Activated CD4-positive, alpha-beta T cell treated with anti-CD3 and anti-CD28 coated beads for 36 hours (primary cell): Measurements from ENCODE around the gene PRKCE. TPM values are rescaled to one million over a fixed set of nuclear protein-coding genes. Genes with fewer than 3 reads are reported as not detected.

ENCODE experiments used
- ATAC-seq: fragments of 200-7000 bp; cut with Tn5 transposase; one replicate; pipeline ENCODE4 v1.10.0; 2021; ENCODE audit warnings: mild to moderate bottlenecking, moderate library complexity
- CTCF ChIA-PET: fragments of 350-600 bp; sonication (Branson Sonifier 250); formaldehyde crosslinking; loops from one replicate; lab custom pipeline; 2021; ENCODE audit warnings: antibody characterized with exemption; lab: Charles Lee
- POLR2A ChIA-PET: fragments of 350-600 bp; sonication (Branson Sonifier 250); formaldehyde crosslinking; loops from one replicate; lab custom pipeline; 2021; ENCODE audit warnings: antibody characterized with exemption, inconsistent platforms; lab: Charles Lee
- DNase-seq: peaks from one replicate; pipeline ENCODE4 v3.0.0-alpha.2; 2020
- H3K27ac Mint-ChIP-seq: one replicate; pipeline ENCODE4 v1.8.0; 2021; ENCODE audit warnings: mixed read lengths
- H3K27me3 Mint-ChIP-seq: one replicate; pipeline ENCODE4 v1.8.0; 2021; ENCODE audit warnings: mixed read lengths
- H3K36me3 Mint-ChIP-seq: one replicate; pipeline ENCODE4 v1.8.0; 2021; ENCODE audit warnings: low read depth, mixed read lengths
- H3K4me1 Mint-ChIP-seq: one replicate; pipeline ENCODE4 v1.8.0; 2021; ENCODE audit warnings: mixed read lengths
- H3K4me3 Mint-ChIP-seq: one replicate; pipeline ENCODE4 v1.8.0; 2021; ENCODE audit warnings: mild to moderate bottlenecking, moderate library complexity, mixed read lengths
- H3K9me3 Mint-ChIP-seq: one replicate; pipeline ENCODE4 v1.8.0; 2021; ENCODE audit warnings: low read depth, mixed read lengths
- intact Hi-C, 2 experiments: fragments of 100-400 bp; cut with DNase I in 1 of 2; cut with micrococcal nuclease in 1 of 2; formaldehyde crosslinking; loops; one replicate each; pipeline versions ENCODE4 v1.14.2 to v1.15.1; 2022 to 2024; cut with DNase I, micrococcal nuclease
- total RNA-seq, 2 experiments: library from RNA; stranded (reverse); gene quantifications; one replicate each; pipeline ENCODE4 v1.2.3, GENCODE V29; 2021

Gene PRKCE
- total RNA-seq, 2 experiments from 2014 or later: 9.0 to 13.2 TPM

- intact Hi-C loops: no loop called here
- no peak for ATAC-seq
- no peaks in the 10 kb centered on the region for H3K27me3 Mint-ChIP-seq
- H3K27ac Mint-ChIP-seq: no peak overlapping the region
- CTCF ChIA-PET: interaction anchor here (0.6 to 0.7 kb wide), 2 partner anchors 172 to 240 kb away, joined by 3 read pairs; no protein-coding TSS in a partner anchor
- POLR2A ChIA-PET: no interaction called here
- H3K4me1 Mint-ChIP-seq: no peaks in the 10 kb centered on the region
- no peaks in the 10 kb centered on the region for H3K36me3 Mint-ChIP-seq
- no peak overlapping the region for H3K4me3 Mint-ChIP-seq
- DNase-seq: no peak
- no peaks in the 10 kb centered on the region for H3K9me3 Mint-ChIP-seq
Observed at GRCh38 chr2:45950606-45951005, 299.1 kb downstream of the PRKCE start.

GRCh38 chr2:45951025-45951727 is 299.7 kb downstream of the PRKCE start:
- Mint-ChIP-seq H3K27me3 (no peaks in the 10 kb centered on the region), H3K36me3 (no peaks in the 10 kb centered on the region), H3K9me3 (no peaks in the 10 kb centered on the region), H3K4me3 (no peak overlapping the region), H3K4me1 (no peaks in the 10 kb centered on the region), H3K27ac (no peak overlapping the region)
- intact Hi-C loops: no loop called here
- ChIA-PET CTCF (interaction anchor here (0.6 to 0.7 kb wide), 2 partner anchors 172 to 240 kb away, joined by 3 read pairs; no protein-coding TSS in a partner anchor), POLR2A (no interaction called here)
- DNase-seq: no peak
- peak; percentile 26 for ATAC-seq

GRCh38 chr2:45952591-45952990 is 301.1 kb downstream of the PRKCE start:
- ChIA-PET CTCF (no interaction called here), POLR2A (no interaction called here)
- intact Hi-C loops: no loop called here
- no peaks in the 10 kb centered on the region for H3K4me1 Mint-ChIP-seq
- ATAC-seq: no peak
- H3K9me3 Mint-ChIP-seq: no peaks in the 10 kb centered on the region
- no peaks in the 10 kb centered on the region for H3K27me3 Mint-ChIP-seq
- no peaks in the 10 kb centered on the region for H3K36me3 Mint-ChIP-seq
- no peak for DNase-seq
- no peak overlapping the region for H3K4me3 Mint-ChIP-seq
- H3K27ac Mint-ChIP-seq: no peak overlapping the region

GRCh38 chr2:45953376-45954027 is 302.0 kb downstream of the PRKCE start:
- H3K27me3 Mint-ChIP-seq: no peaks in the 10 kb centered on the region
- no peak overlapping the region for H3K4me3 Mint-ChIP-seq
- intact Hi-C loops: no loop called here
- H3K27ac Mint-ChIP-seq: no peak overlapping the region
- no peaks in the 10 kb centered on the region for H3K9me3 Mint-ChIP-seq
- DNase-seq (no peak), ATAC-seq (no peak)
- H3K36me3 Mint-ChIP-seq: no peaks in the 10 kb centered on the region
- POLR2A ChIA-PET: interaction anchor here (0.6 kb wide), 1 partner anchor 250 kb away, joined by 7 read pairs; no protein-coding TSS in a partner anchor
- CTCF ChIA-PET: no interaction called here
- H3K4me1 Mint-ChIP-seq: no peaks in the 10 kb centered on the region

- Mint-ChIP-seq H3K4me3 (no peak overlapping the region), H3K36me3 (no peaks in the 10 kb centered on the region), H3K9me3 (no peaks in the 10 kb centered on the region), H3K27me3 (no peaks in the 10 kb centered on the region), H3K4me1 (no peaks in the 10 kb centered on the region), H3K27ac (no peak overlapping the region)
- ChIA-PET POLR2A (interaction anchor here (0.6 kb wide), 1 partner anchor 249 kb away, joined by 7 read pairs; no protein-coding TSS in a partner anchor), CTCF (no interaction called here)
- intact Hi-C loops: no loop called here
- ATAC-seq (no peak), DNase-seq (no peak)
Observed at GRCh38 chr2:45954233-45954850, 302.9 kb downstream of the PRKCE start.

- H3K4me3 Mint-ChIP-seq: no peak overlapping the region
- H3K9me3 Mint-ChIP-seq: no peaks in the 10 kb centered on the region
- ATAC-seq (no peak), DNase-seq (no peak)
- ChIA-PET POLR2A (no interaction called here), CTCF (interaction anchor here (0.7 kb wide), 1 partner anchor 211 kb away, joined by 3 read pairs; no protein-coding TSS in a partner anchor)
- intact Hi-C loops: no loop called here
- H3K27ac Mint-ChIP-seq: no peak overlapping the region
- no peaks in the 10 kb centered on the region for H3K27me3 Mint-ChIP-seq
- no peaks in the 10 kb centered on the region for H3K4me1 Mint-ChIP-seq
- H3K36me3 Mint-ChIP-seq: no peaks in the 10 kb centered on the region
Observed at GRCh38 chr2:45957533-45958227, 306.2 kb downstream of the PRKCE start.

- CTCF ChIA-PET: no interaction called here
- no peak overlapping the region for H3K4me3 Mint-ChIP-seq
Observed at GRCh38 chr2:45960057-45960863, 308.8 kb downstream of the PRKCE start.

GRCh38 chr2:45962177-45962921 is 310.9 kb downstream of the PRKCE start:
- ChIA-PET CTCF (no interaction called here), POLR2A (no interaction called here)
- Mint-ChIP-seq H3K9me3 (no peaks in the 10 kb centered on the region), H3K4me3 (no peak overlapping the region), H3K27me3 (no peaks in the 10 kb centered on the region), H3K36me3 (no peaks in the 10 kb centered on the region), H3K27ac (no peak overlapping the region), H3K4me1 (peaks cover 14% of the 10 kb centered on the region)
- ATAC-seq (no peak), DNase-seq (no peak)
- intact Hi-C loops: no loop called here

More at GRCh38 chr2:45960057-45960863, 308.8 kb downstream of the PRKCE start:
- POLR2A ChIA-PET: no interaction called here
- H3K27me3 Mint-ChIP-seq: no peaks in the 10 kb centered on the region
- intact Hi-C loops: no loop called here
- ATAC-seq: no peak
- H3K27ac Mint-ChIP-seq: no peak overlapping the region
- no peaks in the 10 kb centered on the region for H3K36me3 Mint-ChIP-seq
- DNase-seq: no peak
- H3K4me1 Mint-ChIP-seq: peaks cover 14% of the 10 kb centered on the region
- H3K9me3 Mint-ChIP-seq: no peaks in the 10 kb centered on the region

GRCh38 chr2:45963816-45964215 is 312.3 kb downstream of the PRKCE start:
- peaks cover 14% of the 10 kb centered on the region for H3K4me1 Mint-ChIP-seq
- no peak overlapping the region for H3K4me3 Mint-ChIP-seq
- DNase-seq: no peak
- no peak for ATAC-seq
- H3K9me3 Mint-ChIP-seq: no peaks in the 10 kb centered on the region
- no peak overlapping the region for H3K27ac Mint-ChIP-seq
- H3K27me3 Mint-ChIP-seq: no peaks in the 10 kb centered on the region
- intact Hi-C loops: no loop called here
- H3K36me3 Mint-ChIP-seq: no peaks in the 10 kb centered on the region
- ChIA-PET POLR2A (no interaction called here), CTCF (no interaction called here)

- intact Hi-C loops: no loop called here
- Mint-ChIP-seq H3K27ac (no peak overlapping the region), H3K4me3 (no peak overlapping the region), H3K4me1 (peaks cover 14% of the 10 kb centered on the region), H3K27me3 (no peaks in the 10 kb centered on the region), H3K36me3 (no peaks in the 10 kb centered on the region), H3K9me3 (no peaks in the 10 kb centered on the region)
- ChIA-PET POLR2A (no interaction called here), CTCF (no interaction called here)
- DNase-seq (peak; percentile 43), ATAC-seq (peak; percentile 44)
Observed at GRCh38 chr2:45964223-45964841, 312.9 kb downstream of the PRKCE start.
